ENCODE measurements around the gene NPM1.

Gene NPM1

DNA sequence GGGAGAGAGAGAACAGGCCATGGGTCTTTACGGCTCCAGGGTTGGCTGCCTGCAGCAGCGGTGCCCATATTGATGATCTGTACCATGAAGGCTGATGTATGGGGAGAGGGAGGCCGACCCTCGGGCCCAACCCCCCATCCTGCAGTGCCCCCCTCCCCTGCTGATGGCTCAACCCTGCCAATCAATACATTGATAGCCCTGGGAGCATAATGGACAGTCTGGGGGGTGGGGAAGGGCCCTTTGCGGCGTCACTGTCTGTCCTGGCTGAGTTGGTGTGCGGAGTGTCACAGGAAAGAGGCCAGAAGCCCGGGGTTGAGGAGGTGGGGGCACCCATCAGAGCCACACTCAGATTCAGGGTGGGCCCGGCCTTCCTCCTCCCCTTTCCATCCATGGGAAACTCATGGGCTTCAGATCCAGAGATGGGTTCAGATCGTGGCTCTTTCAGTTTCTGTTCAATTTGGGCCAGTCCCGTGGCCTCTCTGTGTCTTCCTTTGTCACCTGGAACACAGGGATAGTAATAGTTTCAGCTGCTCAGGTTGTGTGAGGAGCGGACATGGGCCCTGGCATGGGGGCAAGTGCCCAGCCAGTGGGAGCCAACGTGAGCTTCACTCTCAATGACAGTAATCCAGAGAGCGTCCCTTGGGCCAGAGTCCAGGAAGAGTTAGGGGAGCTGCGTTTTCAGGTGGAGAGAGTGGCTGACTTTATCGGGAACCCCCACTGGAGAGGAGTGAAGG, 41.3 kb downstream of the NPM1 start:
- no peak for DNase-seq

DNA sequence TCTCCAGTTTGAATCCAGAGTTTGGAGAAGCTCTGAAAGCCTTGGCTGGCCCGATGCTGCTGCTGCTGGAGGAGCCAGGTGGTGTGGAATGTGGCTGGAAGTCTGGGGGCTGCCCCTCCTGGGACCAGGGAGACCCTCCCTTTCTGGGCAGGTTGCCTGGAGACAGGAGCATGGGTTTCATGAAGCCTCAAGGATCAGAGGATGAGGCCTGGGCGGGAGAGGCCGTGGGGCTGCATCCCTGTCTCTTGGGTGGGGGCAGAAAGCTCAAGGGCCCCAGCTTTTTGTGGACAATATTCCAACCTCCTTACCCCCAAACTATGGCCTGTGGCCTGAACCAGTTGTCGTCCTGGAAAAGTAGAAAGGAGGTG, 41.9 kb downstream of the NPM1 start:
- no peak for DNase-seq

DNA sequence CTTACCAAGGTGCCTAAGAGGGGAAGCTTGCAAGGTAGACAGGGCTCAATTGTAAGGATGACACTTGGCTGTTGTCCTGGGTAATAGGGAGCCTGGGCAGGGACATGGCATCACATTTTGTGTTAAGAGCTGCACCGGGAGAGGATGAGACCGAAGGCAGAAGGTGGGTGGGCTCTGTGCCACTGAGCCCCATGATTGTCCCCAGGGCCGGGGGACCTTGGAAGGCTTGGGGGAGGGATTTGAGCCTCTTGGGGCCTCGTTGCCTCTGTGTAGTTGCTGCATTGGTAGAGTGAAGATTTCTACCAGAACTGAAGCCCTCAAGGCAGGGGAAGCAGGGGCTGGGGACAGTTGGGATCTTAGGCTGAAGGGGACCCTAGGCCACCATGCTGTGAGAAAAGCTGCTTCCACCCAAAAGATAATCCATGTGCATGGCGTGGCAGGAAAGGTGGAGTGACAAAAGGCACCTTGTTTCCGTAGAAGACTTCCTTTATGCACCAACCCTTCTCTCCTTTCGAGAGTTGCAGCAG, 43.7 kb downstream of the NPM1 start:
- DNase-seq, result no peak

DNA sequence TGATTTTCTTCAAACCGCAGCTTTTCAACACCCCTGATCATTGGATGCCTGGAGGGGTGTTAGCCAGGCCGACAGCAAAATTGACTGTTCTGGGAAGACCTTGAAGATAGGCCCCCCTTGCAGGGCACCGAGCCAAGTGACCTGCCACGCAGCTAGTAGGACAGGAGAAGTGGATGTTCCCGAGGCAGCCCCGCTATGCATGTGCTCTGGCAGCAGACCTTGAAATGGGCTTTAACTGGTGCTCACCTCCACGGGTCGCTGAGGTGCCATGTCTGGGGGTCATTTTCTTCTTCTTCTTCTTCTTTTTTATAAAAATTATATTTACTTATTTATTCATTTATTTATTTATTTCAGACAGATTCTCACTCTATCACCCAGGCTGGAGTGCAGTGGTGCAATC, 44.4 kb downstream of the NPM1 start:
- DNase-seq, result no peak

DNA sequence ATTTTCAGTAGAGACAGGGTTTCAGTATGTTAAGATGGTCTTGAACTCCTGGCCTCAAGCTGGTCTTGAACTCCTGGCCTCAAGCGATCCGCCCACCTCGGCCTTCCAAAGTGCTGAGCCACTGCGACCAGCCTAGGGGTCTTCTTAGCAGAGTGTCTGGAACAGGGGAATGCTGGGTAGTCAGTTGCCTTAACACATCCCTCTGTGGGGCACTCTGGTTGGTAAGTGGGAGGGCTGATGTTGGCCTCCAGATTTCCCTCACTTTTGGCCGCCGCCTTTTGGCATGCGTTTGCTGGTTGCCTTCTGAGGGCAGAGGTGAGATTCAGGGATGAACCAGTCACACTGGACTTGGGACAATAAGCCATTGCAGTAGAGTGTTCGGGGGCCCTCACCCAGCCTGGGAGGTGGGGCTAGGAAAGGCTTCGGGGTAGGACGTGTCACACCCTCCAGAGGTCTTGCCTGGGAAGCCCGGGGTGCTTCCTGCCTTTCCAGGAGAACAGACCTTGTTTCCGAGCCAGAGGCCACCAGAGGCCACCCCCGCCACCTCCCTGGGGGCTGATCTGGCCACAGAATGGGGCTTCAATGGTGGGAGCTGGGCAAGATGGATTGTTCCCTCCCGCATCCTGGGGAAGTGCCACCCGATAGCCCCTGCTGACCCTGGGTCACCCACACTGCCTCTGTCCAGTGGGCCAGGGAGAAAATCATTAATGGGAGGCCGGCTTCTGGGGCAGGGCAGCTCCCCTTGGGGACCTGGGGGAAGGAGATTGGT, 45.1 kb downstream of the NPM1 start:
- no peak for DNase-seq

DNA sequence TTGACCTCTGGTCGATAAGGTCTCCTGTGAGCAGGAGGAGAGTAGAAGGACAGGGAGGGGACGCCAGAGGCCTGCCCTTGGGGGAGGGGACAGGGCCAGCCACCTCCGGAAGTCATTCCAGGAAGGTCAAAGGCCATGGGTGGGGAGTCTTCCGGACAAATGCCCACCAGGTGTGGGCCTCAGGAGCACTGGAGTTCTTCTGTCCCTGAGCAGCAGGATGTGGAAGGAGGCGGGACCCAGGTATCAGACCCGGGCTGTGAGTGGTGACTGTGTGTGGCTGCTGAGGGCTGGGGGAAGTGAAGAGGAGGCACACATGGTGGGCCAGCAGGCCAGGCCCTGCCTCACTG, 45.7 kb downstream of the NPM1 start:
- DNase-seq, result no peak

DNA sequence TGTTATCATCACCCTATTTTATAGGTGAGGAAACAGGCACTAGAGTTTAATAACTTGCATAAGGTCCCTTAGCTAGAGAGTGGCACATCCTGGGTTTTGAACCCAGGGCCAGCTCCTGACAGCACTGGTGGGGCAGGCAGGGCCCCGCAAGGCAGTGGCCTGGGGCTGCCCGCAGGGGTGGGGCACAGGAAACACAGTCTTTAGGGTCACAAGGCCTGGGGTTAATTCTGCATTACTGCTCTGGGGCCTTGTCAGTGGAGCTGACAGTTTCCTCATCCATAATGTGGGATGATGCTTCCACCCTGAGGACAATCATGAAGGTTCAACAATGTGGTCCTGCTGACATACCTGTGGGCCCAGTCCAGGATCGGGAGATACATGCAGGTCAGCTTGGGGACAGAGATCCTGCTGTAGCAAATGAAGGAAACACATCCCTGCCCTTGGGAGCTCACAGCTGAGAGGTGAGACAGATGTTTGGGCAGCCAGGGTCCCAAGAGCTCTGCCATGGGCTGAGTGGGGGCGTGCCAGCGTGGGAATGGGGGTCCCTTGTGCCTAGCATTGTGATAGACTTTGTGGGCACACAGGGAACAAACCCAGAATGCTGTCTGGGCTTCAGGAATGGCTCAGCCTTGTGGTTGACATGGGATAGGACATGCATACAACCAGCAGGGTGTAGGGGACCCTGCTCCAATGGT, 46.5 kb downstream of the NPM1 start:
- DNase-seq, result no peak

DNA sequence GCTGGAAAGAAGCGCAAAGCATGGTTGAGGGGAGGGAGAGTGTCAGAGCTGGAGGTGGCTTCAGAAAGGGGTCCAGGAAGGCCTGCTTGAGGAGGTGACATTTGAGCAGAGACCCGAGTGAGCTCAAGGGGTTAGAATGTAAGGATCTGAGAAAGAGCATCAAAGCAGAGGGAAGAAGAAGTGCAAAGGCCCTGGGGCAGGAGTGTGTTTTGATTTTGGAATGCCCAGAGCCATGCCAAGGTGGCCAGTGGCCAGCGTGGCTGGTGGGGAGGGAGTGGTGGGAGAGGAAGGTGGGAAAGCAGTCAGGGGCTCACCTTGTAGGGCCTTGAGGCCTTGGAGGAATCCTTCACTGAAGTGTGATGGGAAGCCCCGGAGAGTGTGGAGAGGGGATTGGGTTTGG, 47.2 kb downstream of the NPM1 start:
- DNase-seq, result no peak

DNA sequence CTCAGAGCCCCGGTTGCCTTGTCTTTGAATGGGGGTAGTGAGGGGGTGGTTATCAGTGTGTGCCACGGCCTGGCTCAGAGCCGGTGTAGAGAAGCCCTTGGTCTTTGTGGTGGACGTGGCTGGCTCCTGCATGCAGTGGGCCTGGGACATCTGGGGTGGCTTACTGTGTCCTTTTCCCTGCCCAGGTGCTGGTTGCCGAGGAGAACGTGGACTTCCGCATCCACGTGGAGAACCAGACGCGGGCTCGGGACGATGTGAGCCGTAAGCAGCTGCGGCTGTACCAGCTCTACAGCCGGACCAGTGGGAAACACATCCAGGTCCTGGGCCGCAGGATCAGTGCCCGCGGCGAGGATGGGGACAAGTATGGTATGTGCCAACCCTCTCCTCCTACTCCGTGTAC, 48.3 kb downstream of the NPM1 start:
- no peak for DNase-seq

DNA sequence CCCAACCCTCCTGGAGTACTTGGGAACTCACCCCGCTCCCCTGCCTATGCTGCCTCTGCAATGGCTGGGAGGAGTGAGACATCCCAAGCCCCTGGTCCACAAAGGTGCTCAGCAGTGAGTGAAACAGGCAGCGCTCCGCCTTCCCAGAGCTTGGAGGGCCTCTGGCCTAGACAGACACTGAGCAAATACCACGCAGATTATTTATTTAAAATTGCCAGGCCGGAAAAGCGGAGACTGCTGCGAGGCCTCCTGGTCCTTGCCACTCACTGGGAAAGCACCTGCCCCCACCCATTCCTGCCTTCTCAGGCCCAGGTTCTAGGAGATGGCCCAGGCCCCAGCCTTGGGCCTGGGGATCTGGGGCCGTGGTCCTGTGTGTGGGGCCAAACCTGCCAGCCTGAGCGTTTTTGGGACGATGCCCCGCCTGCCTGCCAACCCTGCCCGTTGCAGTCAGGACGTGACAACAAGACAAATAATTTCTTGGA, 49.2 kb downstream of the NPM1 start:
- no peak for DNase-seq

DNA sequence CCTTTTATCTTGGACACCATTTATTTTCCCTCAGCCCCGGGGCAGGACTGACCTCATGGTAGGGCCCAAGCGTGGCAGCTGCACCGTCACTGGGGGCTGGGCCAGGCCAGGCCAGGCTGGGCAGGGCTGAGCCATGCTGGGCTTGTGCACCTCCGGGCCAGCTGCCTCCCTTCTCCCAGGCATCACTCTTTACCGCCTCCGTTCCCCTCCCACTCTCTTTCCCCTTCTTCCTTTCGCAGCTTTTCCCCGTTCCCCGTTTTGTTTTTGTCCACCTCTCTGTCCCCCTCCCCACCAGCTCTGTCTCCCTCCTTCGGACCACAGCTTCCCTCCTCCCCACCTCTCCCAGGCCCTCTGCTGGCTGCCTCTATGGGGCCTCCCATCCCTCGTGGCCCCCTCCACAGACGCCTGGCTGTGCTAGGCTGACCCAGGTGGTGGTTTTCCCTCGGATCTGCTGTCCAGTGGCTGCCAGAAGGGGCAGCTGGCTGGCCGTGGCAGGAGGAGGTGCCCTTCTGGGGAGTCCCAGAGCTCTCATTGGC, 49.7 kb downstream of the NPM1 start:
- DNase-seq, result no peak

DNA sequence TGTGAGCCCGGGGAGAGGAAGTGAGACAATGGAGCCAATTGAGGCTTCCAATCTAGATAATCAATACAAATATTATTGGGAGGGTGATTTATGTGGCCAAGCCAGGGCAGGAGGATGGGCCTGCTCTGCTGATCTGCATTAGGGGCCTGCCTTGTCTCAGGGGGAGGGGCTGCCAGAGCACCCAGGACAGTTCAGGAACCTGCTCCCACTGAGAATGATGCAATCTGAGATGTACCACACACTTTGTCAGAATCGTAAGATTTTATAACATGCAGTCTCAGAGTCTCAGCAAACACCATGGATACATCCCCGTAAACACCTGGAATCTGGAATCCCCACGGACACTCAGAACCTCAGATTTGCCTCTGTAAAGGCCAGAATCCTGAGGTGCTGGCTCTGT, 51.1 kb downstream of the NPM1 start:
- DNase-seq, result no peak

DNA sequence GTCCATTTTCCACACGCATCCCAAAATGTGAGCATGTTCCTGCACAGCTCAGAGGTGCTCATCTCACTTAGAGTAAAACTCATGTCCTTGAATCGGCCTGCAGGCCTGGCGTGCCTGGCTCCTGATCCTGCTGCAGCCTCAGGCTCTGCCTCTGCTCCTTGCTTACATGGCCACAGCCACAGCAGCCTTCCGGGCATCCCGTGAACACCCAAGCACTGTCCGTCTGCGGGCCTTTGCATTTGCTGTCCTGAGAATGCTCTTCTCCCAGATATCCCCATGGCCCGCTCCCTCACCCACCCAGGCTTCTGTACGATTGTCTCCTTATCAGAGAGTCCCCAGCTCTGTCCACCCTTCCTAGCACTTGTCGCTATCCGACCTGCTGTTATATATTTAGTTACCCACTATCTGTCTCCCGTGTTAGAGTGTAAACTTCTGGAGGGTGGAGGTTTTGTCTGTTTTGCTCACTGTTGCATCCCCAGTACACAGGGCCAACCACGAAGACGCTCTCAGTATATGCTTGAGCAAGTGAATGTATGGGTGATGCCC, 53.7 kb downstream of the NPM1 start:
- no peak for DNase-seq

DNA sequence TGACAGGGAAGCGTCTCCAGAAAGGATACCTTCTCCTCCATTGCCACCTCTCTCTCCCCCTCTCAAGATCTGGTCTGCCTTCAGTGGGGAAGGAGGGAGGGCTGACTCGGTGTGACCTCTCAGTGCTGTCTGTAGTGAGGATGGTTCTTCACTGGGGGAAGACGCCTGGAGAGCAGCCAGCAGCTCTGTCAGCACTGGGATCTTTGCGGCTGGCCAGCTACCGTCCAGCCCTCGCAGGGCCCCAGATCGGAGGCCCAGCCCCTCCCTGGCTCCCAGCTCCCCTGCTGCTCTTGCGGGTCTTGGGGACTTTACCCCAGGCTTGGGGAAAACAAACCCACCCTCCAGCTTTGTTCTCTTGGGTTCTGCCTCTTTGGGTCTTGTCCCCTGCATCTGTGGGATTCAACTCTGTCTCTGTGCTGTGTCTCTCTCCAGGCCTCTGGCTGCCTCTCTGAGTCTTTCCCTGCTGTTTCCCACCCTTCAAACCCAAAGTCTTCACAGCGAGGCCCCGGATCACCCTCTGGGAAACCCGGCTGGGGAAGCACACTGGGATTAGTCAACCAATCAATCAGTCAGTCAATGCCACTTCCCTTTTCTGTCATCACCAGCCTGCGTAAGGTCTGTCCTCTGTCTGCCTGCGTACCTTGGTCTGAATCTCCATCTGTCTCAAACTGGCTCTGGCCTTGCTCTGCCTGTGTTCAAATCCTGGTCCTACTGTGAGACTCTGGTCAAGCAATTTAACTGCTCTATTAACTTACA, 54.8 kb downstream of the NPM1 start:
- no peak for DNase-seq

DNA sequence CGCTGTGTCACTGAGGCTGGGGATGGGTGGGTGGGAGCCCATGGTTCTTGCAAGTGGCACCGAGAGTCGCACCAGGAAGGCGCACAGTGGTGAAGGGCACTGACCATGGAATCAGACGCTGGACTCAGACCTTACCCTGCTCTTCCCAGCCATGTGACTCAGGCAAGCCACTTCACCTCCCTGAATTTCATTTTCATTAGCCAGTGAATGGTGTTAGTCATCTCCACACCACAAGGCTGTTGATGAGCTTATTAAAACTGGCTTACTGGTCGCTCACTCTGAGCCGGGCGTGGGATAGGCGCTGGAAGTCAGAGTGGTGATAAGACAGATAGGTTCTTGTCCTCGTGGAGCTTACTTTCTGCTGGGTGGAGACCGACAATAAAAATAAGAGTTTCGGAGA, 56.9 kb downstream of the NPM1 start:
- DNase-seq, result no peak

DNA sequence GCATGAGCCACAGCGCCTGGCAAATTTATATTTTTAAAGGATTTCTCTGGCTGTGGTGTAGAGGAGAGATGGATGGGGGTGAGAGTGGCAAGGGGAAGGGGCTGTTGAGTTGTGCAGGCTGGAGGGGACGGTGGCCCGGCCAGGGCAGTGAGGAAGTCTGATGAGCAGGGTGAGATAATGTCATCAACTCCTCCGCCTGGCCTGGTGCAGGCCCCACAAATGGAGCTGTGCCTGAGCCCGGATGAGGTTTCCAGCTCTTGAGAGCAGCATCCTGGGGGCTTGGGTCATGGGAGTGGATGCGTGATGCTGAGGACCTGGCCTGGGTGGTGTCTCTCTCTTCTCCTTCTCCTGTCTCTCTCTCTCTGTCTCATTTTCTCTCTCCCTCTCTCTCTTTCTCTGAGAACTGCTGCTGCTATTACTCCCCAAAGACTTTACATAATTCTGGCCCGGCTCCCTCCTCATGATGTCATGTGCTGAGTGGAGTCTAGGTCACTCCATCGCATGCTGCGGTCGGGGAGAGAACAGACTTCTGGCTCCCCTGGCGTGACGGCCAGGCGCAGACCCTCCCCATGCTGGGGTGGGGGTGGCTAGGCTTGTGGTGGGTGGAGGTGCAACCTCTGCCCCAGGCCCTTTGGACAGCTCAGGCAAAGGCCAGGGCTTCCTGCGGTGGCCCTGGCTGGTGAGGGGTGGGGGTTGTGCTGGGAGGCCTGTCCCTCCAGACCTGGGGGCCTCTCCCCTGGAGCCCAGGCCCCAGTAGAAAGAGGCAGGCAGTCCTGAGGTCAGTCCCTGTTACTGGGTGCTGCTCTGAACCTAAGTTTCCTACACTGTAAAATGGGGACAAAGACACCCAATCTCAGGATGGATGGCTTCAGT, 58.2 kb downstream of the NPM1 start:
- DNase-seq, result no peak

DNA sequence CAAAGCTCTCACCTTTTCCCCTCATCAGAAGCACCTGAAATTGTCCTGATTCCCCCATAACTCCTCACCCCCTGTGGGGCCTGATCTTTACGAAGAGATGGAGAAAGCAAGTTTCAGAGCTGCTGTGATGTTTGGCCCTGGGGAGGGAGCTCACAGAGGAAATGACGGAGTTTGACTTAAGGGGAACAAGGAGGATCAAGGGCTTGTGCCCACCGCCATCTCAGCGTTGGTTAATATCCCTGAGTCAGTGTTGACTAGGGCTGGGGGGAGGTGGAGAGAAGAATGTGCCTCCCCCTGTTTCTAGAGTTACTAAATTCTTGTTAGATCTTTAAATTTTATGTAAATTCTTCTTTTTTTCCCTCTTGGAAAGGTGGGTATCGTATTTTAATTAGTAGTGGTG, 59.6 kb downstream of the NPM1 start:
- no peak for DNase-seq

DNA sequence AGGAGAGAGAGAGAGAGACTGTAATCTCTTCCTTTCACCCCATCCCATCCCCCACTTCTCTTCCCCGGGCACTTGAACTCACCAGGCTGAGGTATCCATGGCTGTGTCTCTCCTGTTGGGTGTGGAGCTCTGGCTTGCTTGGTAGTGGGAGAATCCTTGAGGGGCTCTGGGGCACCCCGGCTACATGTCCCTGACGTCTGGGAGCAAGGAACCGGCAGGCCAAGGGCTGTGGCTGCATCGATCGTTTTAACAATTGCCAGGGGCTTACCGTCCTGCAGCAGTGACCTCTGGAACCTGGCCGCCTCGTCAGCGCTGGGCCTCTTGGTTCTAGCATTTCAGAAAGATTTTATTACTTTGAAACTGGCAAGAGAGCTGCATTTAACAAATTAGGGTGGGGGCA, 61.8 kb downstream of the NPM1 start:
- DNase-seq, result no peak

DNA sequence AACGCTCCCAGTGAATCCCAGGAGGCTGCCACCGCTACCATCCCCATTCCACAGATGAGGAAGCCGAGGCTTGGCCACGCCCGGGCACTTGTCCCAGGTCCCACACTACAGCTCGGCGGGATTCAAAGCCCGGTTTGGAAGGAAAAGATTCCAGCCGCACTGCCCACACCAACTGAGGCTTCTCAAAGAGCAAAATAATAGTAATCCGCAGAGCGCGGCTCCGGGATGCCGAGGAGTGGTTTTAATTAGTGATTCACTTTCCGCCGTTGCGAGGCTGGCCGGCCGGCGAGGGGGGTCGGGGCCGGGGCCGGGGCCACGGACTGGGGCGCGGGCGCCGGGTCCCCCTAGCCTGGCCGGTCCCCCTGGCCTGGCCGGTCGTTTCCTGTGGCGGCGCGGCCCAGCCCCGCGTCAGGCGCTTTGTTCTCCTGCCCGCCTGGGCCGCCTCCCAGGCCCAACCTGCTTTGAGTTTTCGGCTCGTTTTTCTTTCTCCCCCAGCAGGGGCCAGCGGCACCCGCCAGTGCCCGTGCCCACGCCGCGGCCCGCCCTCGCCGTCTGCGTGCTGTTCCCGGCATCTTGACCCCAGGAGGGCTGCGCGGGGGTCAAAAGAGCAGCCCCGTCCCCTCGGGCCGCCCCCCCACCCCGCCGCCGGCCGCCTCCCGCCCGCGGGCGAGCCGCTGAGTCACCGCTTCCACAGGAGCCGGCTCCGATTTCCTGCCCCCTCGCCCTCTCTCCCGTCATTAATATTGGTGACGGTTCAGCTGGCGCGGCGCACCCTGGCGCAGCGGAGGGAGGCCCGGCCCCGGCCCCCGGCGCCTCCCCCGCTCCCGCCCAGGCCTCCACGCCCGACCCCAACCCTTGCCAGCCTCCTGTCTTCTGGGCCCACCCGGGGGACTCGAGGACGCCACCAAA, 63.0 kb downstream of the NPM1 start:
- peak; percentile 76 for DNase-seq

DNA sequence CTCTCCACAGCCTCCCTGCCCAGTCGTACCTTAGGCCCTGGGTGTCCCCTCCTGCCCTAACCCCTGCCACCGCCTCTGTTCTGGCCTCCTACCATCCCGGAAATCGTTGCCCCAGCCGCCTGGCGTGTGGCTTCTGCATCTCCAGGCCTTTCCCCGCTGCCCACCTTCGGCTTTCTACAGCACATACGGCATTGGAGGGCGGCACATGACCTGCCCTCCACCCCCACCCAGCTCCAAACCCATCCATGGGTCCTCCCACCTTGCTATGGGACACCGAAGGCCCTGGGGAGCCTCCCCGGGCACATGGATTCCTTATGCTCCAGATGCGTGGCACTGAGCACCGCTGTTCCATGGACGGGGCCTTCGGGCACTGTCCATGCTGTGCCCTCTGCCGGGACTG, 63.8 kb downstream of the NPM1 start:
- no peak for DNase-seq

Measured in GOT3 (cell line).